ENCODE data around the gene C22orf23.

GRCh38 chr22:37922191-37922590 lies 31.2 kb downstream of the C22orf23 start:
- TF ChIP-seq, protein P1, sequence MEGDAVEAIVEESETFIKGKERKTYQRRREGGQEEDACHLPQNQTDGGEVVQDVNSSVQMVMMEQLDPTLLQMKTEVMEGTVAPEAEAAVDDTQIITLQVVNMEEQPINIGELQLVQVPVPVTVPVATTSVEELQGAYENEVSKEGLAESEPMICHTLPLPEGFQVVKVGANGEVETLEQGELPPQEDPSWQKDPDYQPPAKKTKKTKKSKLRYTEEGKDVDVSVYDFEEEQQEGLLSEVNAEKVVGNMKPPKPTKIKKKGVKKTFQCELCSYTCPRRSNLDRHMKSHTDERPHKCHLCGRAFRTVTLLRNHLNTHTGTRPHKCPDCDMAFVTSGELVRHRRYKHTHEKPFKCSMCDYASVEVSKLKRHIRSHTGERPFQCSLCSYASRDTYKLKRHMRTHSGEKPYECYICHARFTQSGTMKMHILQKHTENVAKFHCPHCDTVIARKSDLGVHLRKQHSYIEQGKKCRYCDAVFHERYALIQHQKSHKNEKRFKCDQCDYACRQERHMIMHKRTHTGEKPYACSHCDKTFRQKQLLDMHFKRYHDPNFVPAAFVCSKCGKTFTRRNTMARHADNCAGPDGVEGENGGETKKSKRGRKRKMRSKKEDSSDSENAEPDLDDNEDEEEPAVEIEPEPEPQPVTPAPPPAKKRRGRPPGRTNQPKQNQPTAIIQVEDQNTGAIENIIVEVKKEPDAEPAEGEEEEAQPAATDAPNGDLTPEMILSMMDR (IDR thresholded peaks at IDR 0.05), result no peak
- no peak for TF ChIP-seq POLR2A (IDR thresholded peaks at IDR 0.05)
- no peak for TF ChIP-seq EP300 (IDR thresholded peaks at IDR 0.05)

Data from suprapubic skin (tissue), 3 donors.